Rectal smooth muscle tissue (tissue), 1 donor: Measurements from ENCODE around the gene SLC13A4.
"Not testable (repeated sequence)": the region's sequence is repeated elsewhere in the genome, so short reads cannot be mapped to it uniquely, and the experiment has no call there.

Experiments
- H3K27ac ChIP-seq: one replicate; pipeline ENCODE4 v1.7.0; 2013; ENCODE audit warnings: low read depth, low read length, inconsistent platforms
- H3K27me3 ChIP-seq: one replicate; pipeline ENCODE4 v1.7.0; 2013; ENCODE audit warnings: low read length; ENCODE audit not compliant: control insufficient read depth, insufficient read depth
- H3K36me3 ChIP-seq: one replicate; pipeline ENCODE4 v1.7.0; 2013; ENCODE audit warnings: low read length; ENCODE audit not compliant: control insufficient read depth, insufficient read depth
- H3K4me1 ChIP-seq: one replicate; pipeline ENCODE4 v1.7.0; 2013; ENCODE audit warnings: low read length; ENCODE audit not compliant: control insufficient read depth, insufficient read depth
- H3K4me3 ChIP-seq: one replicate; pipeline ENCODE4 v1.7.0; 2013; ENCODE audit warnings: low read length
- H3K9ac ChIP-seq: one replicate; pipeline ENCODE4 v1.7.0; 2013; ENCODE audit warnings: low read length

Gene SLC13A4

GRCh38 chr7:135728136-135728669, at the start of gene SLC13A4:
SLC13A4 (minus strand) TSS chr7:135728186; CDS start chr7:135727496, 690 bp downstream.
- Histone ChIP-seq H3K36me3 (no peaks in the 10 kb centered on the region), H3K9ac (no peak within 1 kb of the TSS), H3K27me3 (no peaks in the 10 kb centered on the region), H3K27ac (no peak within 1 kb of the TSS), H3K4me1 (no peaks in the 10 kb centered on the region), H3K4me3 (no peak within 1 kb of the TSS)

DNA sequence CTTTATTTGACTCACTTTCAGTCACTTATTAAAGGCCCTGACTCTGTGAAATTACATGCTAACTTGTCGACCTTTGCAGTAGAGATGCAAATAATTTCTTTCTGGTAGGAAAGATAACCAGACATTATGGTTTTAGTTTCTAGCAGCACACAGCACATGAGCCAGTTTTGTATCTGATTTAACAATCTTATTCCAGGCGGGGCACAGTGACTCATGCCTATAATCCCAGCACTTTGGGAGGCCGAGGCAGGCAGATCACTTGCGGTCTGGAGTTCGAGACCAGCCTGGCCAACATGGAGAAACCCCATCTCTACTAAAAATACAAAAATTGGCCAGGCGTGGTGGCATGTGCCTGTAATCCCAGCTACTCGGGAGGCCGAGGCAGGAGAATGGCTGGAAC, 47.9 kb upstream of the SLC13A4 start:
- not testable (repeated sequence) for H3K9ac ChIP-seq, H3K27ac ChIP-seq, H3K36me3 ChIP-seq, H3K4me3 ChIP-seq, H3K27me3 ChIP-seq, H3K4me1 ChIP-seq

DNA sequence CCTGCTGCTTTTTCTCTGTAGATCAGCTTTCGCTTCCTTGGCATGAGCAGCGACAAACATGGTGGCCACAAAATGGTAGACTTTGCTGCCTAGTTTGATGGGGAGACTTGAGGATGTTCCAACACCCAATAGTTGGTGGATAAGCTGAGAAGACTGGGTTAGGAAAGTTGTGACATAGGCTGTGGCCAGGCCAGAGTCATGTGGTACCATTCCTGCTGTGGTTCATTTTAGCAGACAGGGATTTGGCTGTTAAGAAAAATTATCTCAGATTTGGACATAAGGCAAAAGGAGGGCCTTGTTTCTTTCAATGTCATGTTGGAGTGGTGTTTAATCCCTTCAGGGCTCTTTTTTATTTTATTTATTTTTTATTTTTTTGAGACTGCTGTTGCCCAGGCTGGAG, 47.2 kb upstream of the SLC13A4 start:
- Histone ChIP-seq H3K27ac (no peak overlapping the region), H3K4me3 (no peak overlapping the region)

GRCh38 chr7:135774284-135774683, 46.3 kb upstream of the SLC13A4 start:
- H3K9ac ChIP-seq = no peak overlapping the region
- H3K27ac ChIP-seq = no peak overlapping the region
- no peaks in the 10 kb centered on the region for H3K4me1 ChIP-seq
- H3K27me3 ChIP-seq = no peaks in the 10 kb centered on the region
- no peaks in the 10 kb centered on the region for H3K36me3 ChIP-seq
- H3K4me3 ChIP-seq = no peak overlapping the region

More for the DNA sequence above, 47.2 kb upstream of the SLC13A4 start:
- H3K36me3 ChIP-seq = no peaks in the 10 kb centered on the region
- H3K4me1 ChIP-seq = no peaks in the 10 kb centered on the region
- H3K27me3 ChIP-seq = no peaks in the 10 kb centered on the region
- H3K9ac ChIP-seq = no peak overlapping the region

DNA sequence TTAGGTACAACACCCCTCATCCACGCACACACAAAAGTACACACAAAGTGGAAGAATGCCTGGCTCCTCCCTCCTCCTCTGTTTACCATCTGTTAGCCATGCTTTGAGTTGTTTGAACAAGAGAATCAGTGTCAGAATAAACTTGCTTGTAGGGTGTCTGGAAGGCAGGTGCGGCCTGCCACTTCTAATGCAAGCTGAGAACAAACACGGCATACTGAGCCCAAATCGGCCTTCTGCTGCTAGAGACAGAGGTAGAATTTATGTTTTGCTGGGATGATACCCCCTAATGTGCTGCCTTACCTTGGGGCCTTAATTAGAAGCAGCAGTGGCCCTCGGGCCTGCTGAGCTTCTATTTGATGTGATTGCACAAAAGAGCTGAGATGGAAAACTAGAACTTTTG, 45.5 kb upstream of the SLC13A4 start:
- Histone ChIP-seq H3K9ac (no peak overlapping the region), H3K27ac (no peak overlapping the region), H3K27me3 (no peaks in the 10 kb centered on the region), H3K36me3 (no peaks in the 10 kb centered on the region), H3K4me3 (no peak overlapping the region), H3K4me1 (no peaks in the 10 kb centered on the region)

DNA sequence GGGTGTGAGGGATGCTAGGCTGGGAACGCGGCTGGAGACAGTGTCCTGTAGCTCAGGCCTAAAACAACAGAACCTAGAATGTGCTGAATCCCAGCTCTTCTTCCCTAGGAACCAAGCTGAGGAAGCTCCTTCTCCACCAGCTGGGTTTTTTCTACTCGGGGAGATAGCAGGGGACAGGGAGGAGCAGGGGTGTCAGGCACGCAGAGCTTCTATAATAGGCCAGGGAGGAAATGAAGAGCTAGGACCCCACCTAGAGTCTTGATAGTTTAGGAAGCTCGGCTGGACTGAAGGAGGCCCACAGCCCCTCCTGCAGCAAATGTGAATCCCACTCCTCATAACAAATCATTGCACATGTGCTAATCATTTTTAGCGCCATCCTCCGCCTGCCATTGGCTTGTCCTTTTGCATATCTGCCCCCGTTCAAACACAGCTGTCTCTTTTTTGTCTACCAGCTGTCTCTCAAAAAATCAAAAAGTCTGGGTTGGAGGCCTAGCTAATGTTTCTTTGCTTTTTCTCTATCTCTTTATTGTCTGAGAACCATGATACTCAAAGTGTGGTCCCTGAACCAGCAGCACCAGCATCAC, 44.7 kb upstream of the SLC13A4 start:
- Histone ChIP-seq H3K27me3 (no peaks in the 10 kb centered on the region), H3K27ac (no peak overlapping the region), H3K36me3 (no peaks in the 10 kb centered on the region), H3K9ac (no peak overlapping the region), H3K4me1 (no peaks in the 10 kb centered on the region), H3K4me3 (no peak overlapping the region)

DNA sequence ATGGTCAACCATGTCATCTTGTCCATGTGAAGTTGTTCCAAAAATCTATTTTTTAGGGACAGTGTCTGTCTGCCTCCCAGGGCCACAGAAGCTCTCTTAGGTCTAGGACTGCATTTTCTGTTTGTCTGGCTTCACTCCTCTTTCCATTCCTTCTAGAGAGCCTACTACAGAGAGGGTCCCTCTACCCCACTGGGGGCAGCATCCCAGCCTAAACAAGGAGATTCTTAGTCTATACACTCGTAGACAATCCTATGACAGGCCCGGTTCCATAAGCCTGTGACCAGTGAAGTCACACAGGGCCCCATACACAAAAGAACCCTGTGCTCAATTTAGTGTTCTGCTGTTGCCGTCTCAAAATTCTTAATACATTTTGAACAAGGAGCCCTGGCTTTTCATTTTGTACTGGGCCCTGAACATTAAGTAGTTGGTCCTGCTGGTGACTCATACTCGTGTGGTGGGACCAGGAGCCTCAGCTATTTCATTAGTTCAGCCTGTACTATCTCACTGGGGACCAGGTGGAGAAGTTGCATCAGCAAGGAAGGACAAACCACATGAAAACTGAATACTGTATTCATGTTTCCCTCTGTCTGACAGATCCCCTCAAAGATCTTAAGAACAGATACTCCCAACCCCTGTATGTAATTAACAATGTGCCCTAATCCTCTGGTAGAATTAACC, 44.1 kb upstream of the SLC13A4 start:
- Histone ChIP-seq H3K4me1 (no peaks in the 10 kb centered on the region), H3K27me3 (no peaks in the 10 kb centered on the region), H3K27ac (no peak overlapping the region), H3K9ac (no peak overlapping the region), H3K4me3 (no peak overlapping the region), H3K36me3 (no peaks in the 10 kb centered on the region)

DNA sequence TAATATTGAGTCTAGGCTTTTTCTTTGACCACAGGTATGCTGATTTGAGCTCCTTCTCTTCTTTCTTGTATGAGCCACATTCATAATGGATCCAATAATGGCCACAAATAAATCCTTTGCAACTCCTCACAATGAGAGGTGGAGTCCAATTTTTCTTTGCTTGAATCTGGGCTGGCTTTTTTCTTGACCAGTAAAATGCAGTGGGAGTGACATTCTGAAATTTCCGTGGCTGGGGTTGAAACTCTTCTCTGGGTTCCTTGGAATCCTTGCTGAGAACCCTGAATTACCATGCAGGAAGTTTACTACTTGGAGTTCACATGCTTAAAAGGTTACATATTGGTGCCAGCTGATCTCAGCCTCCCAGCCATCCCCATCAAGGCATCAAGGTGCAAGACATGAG, 43.1 kb upstream of the SLC13A4 start:
- Histone ChIP-seq H3K27ac (no peak overlapping the region), H3K27me3 (no peaks in the 10 kb centered on the region), H3K4me1 (no peaks in the 10 kb centered on the region), H3K9ac (no peak overlapping the region), H3K36me3 (no peaks in the 10 kb centered on the region), H3K4me3 (no peak overlapping the region)

GRCh38 chr7:135770139-135770710, 42.2 kb upstream of the SLC13A4 start:
- no peak overlapping the region for H3K27ac ChIP-seq
- no peaks in the 10 kb centered on the region for H3K36me3 ChIP-seq
- H3K4me3 ChIP-seq = no peak overlapping the region
- H3K9ac ChIP-seq = no peak overlapping the region
- no peaks in the 10 kb centered on the region for H3K4me1 ChIP-seq
- H3K27me3 ChIP-seq = no peaks in the 10 kb centered on the region

DNA sequence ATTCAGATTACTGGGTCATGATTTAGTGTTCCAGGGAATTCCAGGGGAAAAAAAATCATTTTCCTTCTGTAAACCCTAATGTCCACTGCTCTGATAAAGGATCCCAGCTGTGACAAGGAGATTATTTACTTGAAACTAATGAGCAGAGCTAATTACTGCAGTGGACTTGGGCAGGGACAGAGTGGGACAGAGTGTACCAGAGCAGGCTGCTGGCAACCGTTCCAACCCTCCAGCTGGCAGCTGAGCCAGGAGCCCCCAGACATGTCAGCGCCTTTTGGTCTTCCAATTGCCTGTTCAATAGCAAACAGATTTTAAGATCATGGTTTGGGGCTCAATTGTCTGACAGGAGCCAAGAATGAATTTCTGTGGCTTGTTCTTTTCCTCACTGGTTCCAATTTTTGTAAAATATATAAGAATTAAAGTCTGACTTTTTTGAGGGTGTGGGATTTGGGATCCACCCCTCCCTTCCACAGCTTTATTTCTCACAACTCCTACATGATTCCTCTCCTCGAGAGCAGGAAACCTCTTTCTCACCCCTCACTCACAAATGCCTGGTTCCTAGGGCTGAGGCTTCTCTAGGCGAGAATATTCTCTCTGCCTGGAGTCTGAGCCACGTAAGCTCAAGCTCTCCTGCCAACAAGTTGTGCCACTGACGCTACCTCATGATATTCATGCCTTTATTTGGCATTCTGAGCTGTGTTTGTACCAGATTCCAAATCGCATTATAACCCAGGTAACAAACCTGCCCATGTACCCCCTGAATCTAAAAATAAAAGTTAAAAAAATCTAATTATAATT, 41.2 kb upstream of the SLC13A4 start:
- Histone ChIP-seq H3K36me3 (no peaks in the 10 kb centered on the region), H3K27ac (no peak overlapping the region), H3K4me1 (no peaks in the 10 kb centered on the region), H3K27me3 (no peaks in the 10 kb centered on the region), H3K4me3 (no peak overlapping the region), H3K9ac (no peak overlapping the region)

- Histone ChIP-seq H3K4me3 (no peak overlapping the region), H3K9ac (no peak overlapping the region), H3K27me3 (no peaks in the 10 kb centered on the region), H3K27ac (no peak overlapping the region), H3K36me3 (no peaks in the 10 kb centered on the region), H3K4me1 (no peaks in the 10 kb centered on the region)
These were observed 40.5 kb upstream of the SLC13A4 start for GRCh38 chr7:135768467-135768866.

GRCh38 chr7:135768064-135768463, 40.1 kb upstream of the SLC13A4 start:
- Histone ChIP-seq H3K4me1 (no peaks in the 10 kb centered on the region), H3K27ac (no peak overlapping the region), H3K36me3 (no peaks in the 10 kb centered on the region), H3K9ac (no peak overlapping the region), H3K27me3 (no peaks in the 10 kb centered on the region), H3K4me3 (no peak overlapping the region)
